Measurements from ENCODE around the gene CCL23.

Gene CCL23

DNA sequence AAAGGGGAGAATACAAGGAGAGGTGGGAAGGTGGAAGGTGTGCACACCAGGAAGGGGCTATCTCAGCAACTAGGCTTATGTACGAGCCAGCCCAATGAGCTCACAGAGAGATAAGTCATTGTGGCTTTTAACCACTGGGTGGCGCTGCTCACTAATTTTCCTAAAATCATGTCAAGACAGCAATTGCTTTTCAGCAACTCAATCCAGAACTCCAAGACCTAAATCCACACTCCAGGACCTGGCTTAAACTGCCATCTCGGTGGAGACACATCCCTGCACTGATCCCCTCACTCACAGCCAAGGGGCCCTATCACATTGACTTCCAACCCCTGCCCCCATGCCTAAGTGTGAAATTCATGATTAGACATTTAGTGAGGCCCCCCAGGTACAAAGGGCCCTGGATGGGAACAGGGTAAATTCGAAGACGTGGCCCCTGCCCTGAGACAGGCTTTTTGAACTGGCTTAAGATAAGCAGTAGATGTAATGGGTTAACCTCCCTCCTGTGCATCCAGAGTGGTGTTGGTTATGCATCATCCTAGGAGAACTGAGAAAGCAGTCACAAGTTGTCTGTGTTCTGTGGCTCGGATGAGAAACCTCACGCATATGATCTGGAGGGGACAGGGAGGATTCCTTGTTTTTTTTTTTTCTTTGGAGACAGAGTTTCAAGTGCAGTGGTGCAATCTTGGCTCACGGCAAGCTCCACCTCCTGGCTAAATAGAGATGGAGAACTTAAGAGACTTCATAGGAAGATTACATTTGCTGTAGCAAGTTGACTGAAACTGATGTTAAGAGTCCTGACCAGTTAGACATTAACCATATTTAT is 48.0 kb downstream of the CCL23 start:
- peak; percentile 56 for DNase-seq (ENCODE audit: low read depth, low spot score)

DNA sequence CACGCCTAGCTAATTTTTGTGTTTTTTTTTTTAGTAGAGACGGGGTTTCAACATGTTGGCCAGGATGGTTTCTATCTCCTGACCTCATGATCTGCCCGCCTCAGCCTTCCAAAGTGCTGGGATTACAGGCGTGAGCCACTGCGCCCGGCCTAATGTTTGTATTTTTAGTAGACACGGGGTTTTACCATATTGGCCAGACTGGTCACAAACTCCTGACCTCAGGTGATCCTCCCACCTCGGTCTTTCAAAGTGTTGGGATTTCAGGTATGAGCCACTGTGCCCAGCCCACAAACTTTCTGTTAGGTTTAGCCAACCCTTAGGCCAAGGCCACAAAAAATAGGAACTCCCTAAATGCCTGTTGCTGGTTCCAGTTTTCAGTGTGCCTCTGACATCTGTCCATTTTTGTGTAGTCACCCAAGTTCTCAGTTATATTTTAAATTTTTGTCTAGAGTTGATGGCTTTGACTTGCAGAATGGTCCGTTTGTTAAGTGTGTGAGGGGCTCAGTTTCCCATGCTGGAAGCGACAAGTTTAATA is 49.2 kb downstream of the CCL23 start:
- DNase-seq (ENCODE audit: low read depth, low spot score) = no peak

DNA sequence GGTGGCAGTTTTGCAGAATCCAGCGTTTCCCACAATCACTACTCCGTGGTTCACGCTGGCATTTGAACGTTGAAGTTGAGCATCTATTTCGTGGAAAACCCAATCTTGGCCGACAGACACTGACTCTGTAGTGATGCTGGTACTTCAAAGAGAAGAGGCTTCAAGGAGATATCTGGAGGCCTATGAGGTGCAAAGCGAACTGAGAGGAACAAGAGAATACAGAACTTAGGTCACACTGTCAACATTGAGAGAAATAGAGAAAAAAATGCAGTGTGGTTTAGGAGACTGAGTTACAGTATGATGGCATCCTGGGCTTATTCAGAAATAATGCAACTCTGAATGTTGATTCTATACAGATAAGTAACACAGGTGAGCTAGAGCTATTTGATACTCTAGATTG is 52.5 kb downstream of the CCL23 start:
- DNase-seq (ENCODE audit: low read depth, low spot score) = no peak

DNA sequence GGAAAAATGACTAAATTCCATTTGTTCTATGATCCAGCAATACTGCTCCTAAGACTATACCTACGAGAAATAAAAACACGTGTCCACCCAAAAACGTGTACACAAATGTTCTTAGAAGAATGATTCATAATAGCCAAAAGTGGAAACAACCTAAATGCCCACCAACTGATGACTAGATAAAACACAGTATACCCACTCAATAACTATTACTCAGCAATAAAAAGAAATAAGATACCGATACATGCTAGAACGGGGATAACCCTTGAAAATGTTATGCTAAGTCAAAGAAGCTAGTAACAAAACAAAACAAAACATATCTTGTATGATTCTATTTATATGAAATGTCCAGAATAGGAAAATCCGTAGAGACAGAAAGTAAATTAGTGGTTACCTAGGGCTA is 54.1 kb downstream of the CCL23 start:
- no peak for DNase-seq (ENCODE audit: low read depth, low spot score)

Measured in smooth muscle cell of the brain vasculature (primary cell).